HG03342 (cell line): ENCODE measurements around the gene CLEC14A.

Experiments used
- ATAC-seq: cut with Tn5 transposase; IDR thresholded peaks from one replicate; pipeline ENCODE4 v1.9.1; 2021; ENCODE audit warnings: mild to moderate bottlenecking, moderate library complexity; ENCODE audit not compliant: unreplicated experiment

The CLEC14A gene

GRCh38 chr14:38248321-38249028 lies 7.4 kb downstream of the CLEC14A start:
- ATAC-seq, result no peak

GRCh38 chr14:38243696-38244240 lies 12.1 kb downstream of the CLEC14A start:
- no peak for ATAC-seq

- no peak for ATAC-seq
Observed at GRCh38 chr14:38238878-38239277, 17.0 kb downstream of the CLEC14A start.

GRCh38 chr14:38238332-38238731 lies 17.6 kb downstream of the CLEC14A start:
- no peak for ATAC-seq

GRCh38 chr14:38233218-38233617 lies 22.7 kb downstream of the CLEC14A start:
- ATAC-seq, result no peak

- ATAC-seq, result no peak
Observed at GRCh38 chr14:38226366-38226765, 29.5 kb downstream of the CLEC14A start.

- no peak for ATAC-seq
Observed at GRCh38 chr14:38225946-38226345, 29.9 kb downstream of the CLEC14A start.

- no peak for ATAC-seq
Observed at GRCh38 chr14:38224338-38224737, 31.6 kb downstream of the CLEC14A start.

- no peak for ATAC-seq
Observed at GRCh38 chr14:38221077-38221476, 34.8 kb downstream of the CLEC14A start.

GRCh38 chr14:38217553-38217952 lies 38.3 kb downstream of the CLEC14A start:
- ATAC-seq, result no peak

- ATAC-seq, result no peak
Observed at GRCh38 chr14:38213001-38213400, 42.9 kb downstream of the CLEC14A start.

GRCh38 chr14:38212111-38212510 lies 43.8 kb downstream of the CLEC14A start:
- ATAC-seq, result no peak

GRCh38 chr14:38211255-38211735 lies 44.6 kb downstream of the CLEC14A start:
- ATAC-seq, result no peak

GRCh38 chr14:38210587-38211216 lies 45.2 kb downstream of the CLEC14A start:
- ATAC-seq, result no peak

GRCh38 chr14:38209572-38210557 lies 46.0 kb downstream of the CLEC14A start:
- no peak for ATAC-seq

- ATAC-seq, result no peak
Observed at GRCh38 chr14:38208618-38209562, 47.0 kb downstream of the CLEC14A start.

- ATAC-seq, result no peak
Observed at GRCh38 chr14:38207736-38208617, 47.9 kb downstream of the CLEC14A start, which contains the start of gene SSTR1. SSTR1 (plus strand) TSS chr14:38207904; CDS start chr14:38209390, 1,486 bp downstream.

GRCh38 chr14:38207377-38207735 lies 48.5 kb downstream of the CLEC14A start:
- no peak for ATAC-seq
